ENCODE measurements around the gene HSPA4. TPM values are rescaled to one million over a fixed set of nuclear protein-coding genes. Genes with fewer than 3 reads are reported as not detected.

The HSPA4 gene
- total and polyA plus RNA-seq, 4 donors, result 33.0 to 102 (median 62.5) TPM

GRCh38 chr5:133026664-133027153, 25.1 kb upstream of the HSPA4 start:
- H3K9ac ChIP-seq (ENCODE audit: insufficient read depth in 1 of 2, low read length in 2 of 2), result peak overlapping the region in 1 of 2 donors; percentile 50
- peaks cover 0 to 14% (median 4%) of the 10 kb centered on the region in 5 donors for H3K4me1 ChIP-seq (ENCODE audit: control insufficient read depth in 5 of 5, insufficient read depth in 5 of 5, low read length in 5 of 5)
- ATAC-seq (ENCODE audit: insufficient read depth, low FRiP score) (peak; percentile 5), DNase-seq (no peak)
- no peaks in the 10 kb centered on the region for H3K27me3 ChIP-seq (ENCODE audit: control insufficient read depth in 3 of 3, insufficient read depth in 3 of 3, low read length in 2 of 3)
- TF ChIP-seq CTCF (IDR thresholded peaks at IDR 0.05; ENCODE audit: control extremely low read depth, extremely low read depth), result no peak
- H3K4me3 ChIP-seq, result no peak overlapping the region
- H3K27ac ChIP-seq (ENCODE audit: low read depth in 1 of 2, low read length in 1 of 2), result peak overlapping the region in 1 of 2 donors; percentile 95
- WGBS, 2 donors, result 6% methylated on average over 14 to 15 of the region's 15 CpGs
- peaks cover 0 to 2% (median 0%) of the 10 kb centered on the region in 4 donors for H3K36me3 ChIP-seq (ENCODE audit: control insufficient read depth in 4 of 4, insufficient read depth in 4 of 4, low read length in 4 of 4)
- no peaks in the 10 kb centered on the region for H3K9me3 ChIP-seq (ENCODE audit: control insufficient read depth in 4 of 4, insufficient read depth in 3 of 4, low read length in 3 of 4)

GRCh38 chr5:133029416-133029815, 22.4 kb upstream of the HSPA4 start:
- 94 to 100% methylated on average over 1 of the region's 1 CpG for WGBS, 2 donors
- no peak for TF ChIP-seq CTCF (IDR thresholded peaks at IDR 0.05; ENCODE audit: control extremely low read depth, extremely low read depth)
- no peak for ATAC-seq (ENCODE audit: insufficient read depth, low FRiP score)
- H3K27me3 ChIP-seq (ENCODE audit: control insufficient read depth in 3 of 3, insufficient read depth in 3 of 3, low read length in 2 of 3), result peaks cover 0 to 2% (median 0%) of the 10 kb centered on the region in 3 donors
- no peak for DNase-seq
- H3K9me3 ChIP-seq (ENCODE audit: control insufficient read depth in 4 of 4, insufficient read depth in 3 of 4, low read length in 3 of 4), result no peaks in the 10 kb centered on the region
- peaks cover 0 to 11% (median 4%) of the 10 kb centered on the region in 5 donors for H3K4me1 ChIP-seq (ENCODE audit: control insufficient read depth in 5 of 5, insufficient read depth in 5 of 5, low read length in 5 of 5)
- H3K36me3 ChIP-seq (ENCODE audit: control insufficient read depth in 4 of 4, insufficient read depth in 4 of 4, low read length in 4 of 4), result no peaks in the 10 kb centered on the region
- H3K4me3 ChIP-seq, result no peak overlapping the region
- no peak overlapping the region for H3K27ac ChIP-seq (ENCODE audit: low read depth in 1 of 2, low read length in 1 of 2)
- H3K9ac ChIP-seq (ENCODE audit: insufficient read depth in 1 of 2, low read length in 2 of 2), result no peak overlapping the region

- no peak overlapping the region for H3K27ac ChIP-seq (ENCODE audit: low read depth in 1 of 2, low read length in 1 of 2)
- H3K36me3 ChIP-seq (ENCODE audit: control insufficient read depth in 4 of 4, insufficient read depth in 4 of 4, low read length in 4 of 4), result no peaks in the 10 kb centered on the region
- H3K27me3 ChIP-seq (ENCODE audit: control insufficient read depth in 3 of 3, insufficient read depth in 3 of 3, low read length in 2 of 3), result peaks cover 0 to 2% (median 0%) of the 10 kb centered on the region in 3 donors
- H3K4me3 ChIP-seq, result no peak overlapping the region
- DNase-seq (no peak), ATAC-seq (ENCODE audit: insufficient read depth, low FRiP score) (no peak)
- H3K4me1 ChIP-seq (ENCODE audit: control insufficient read depth in 5 of 5, insufficient read depth in 5 of 5, low read length in 5 of 5), result peaks cover 0 to 3% (median 2%) of the 10 kb centered on the region in 5 donors
- TF ChIP-seq CTCF (IDR thresholded peaks at IDR 0.05; ENCODE audit: control extremely low read depth, extremely low read depth), result no peak
- H3K9me3 ChIP-seq (ENCODE audit: control insufficient read depth in 4 of 4, insufficient read depth in 3 of 4, low read length in 3 of 4), result no peaks in the 10 kb centered on the region
- WGBS, 2 donors, result 78 to 88% methylated on average over 2 of the region's 2 CpGs
- no peak overlapping the region for H3K9ac ChIP-seq (ENCODE audit: insufficient read depth in 1 of 2, low read length in 2 of 2)
Measured at GRCh38 chr5:133030343-133031005, 21.3 kb upstream of the HSPA4 start.

Data from lung (tissue), 12 donors.